ENCODE results near the gene DSCAM. TPM values are rescaled to one million over a fixed set of nuclear protein-coding genes. Genes with fewer than 3 reads are reported as not detected.

Gene DSCAM
- total RNA-seq, 1 experiment from 2014 or later: not detected

DNA sequence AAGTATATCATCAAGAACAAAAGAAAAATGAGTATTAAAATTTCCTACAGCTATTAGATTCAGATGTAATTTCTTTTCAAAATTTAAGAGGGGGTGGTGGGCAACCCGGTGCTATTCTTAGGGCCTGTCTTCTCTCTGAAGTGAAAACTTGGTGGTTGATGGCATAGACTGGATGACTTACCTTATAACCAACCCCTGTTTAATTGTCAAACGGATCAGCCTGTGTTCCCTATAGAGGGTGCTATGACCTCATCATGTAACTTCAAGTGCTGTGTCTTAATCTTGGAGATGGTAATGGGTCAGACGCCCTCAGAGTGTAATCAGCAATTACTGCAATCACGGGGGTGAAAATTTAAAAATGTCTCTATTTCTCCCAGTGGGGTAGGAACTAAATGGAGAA, 803.5 kb downstream of the DSCAM start:
- DNase-seq (ENCODE audit: low read depth, low spot score) (no peak), ATAC-seq (no peak)
- no peaks in the 10 kb centered on the region for H3K36me3 ChIP-seq (ENCODE audit: control insufficient read depth in 1 of 2, insufficient read depth in 2 of 2, low read length in 2 of 2)
- no peaks in the 10 kb centered on the region for H3K9me2 ChIP-seq (ENCODE audit: insufficient read depth)
- RAD21 ChIA-PET (ENCODE audit: low non-redundant PET in 1 of 2, low total read pairs in 2 of 2, uncharacterized antibody in 2 of 2, unreplicated experiment in 2 of 2): no interaction called here
- no peaks in the 10 kb centered on the region for H3K79me2 ChIP-seq (ENCODE audit: insufficient read depth, low read length)
- intact Hi-C loops (cut with micrococcal nuclease): no loop called here
- H3K4me3 ChIP-seq (replicated peaks in 1 of 2; ENCODE audit: low read depth in 1 of 2, low read length in 2 of 2): no peak overlapping the region
- H3K9me3 ChIP-seq (ENCODE audit: control insufficient read depth in 1 of 2, insufficient read depth in 1 of 2, low read depth in 1 of 2, low read length in 2 of 2): peaks cover 0 to 29% of the 10 kb centered on the region in 2 experiments; a peak in 2 of 4 replicates
- H3K9ac ChIP-seq (ENCODE audit: low read length): no peak overlapping the region
- H4K20me1 ChIP-seq (ENCODE audit: insufficient read depth): no peaks in the 10 kb centered on the region
- H3K27ac ChIP-seq (ENCODE audit: low read depth, low read length): no peak overlapping the region
- CTCF ChIA-PET: no interaction called here
- no peak overlapping the region for H3K4me2 ChIP-seq (ENCODE audit: low read length)
- no peaks in the 10 kb centered on the region for H3K27me3 ChIP-seq (ENCODE audit: insufficient read depth, low read length)
- BruUV-seq (replicated peaks): no TSS peak
- POLR2A ChIA-PET: no interaction called here
- TF ChIP-seq POLR2AphosphoS5 (IDR thresholded peaks at IDR 0.05; ENCODE audit: low read depth, low read length) (no peak), REST (IDR thresholded peaks at IDR 0.05; ENCODE audit: low read depth) (no peak), RAD21 (IDR thresholded peaks at IDR 0.05; ENCODE audit: low read depth) (no peak), CEBPB (IDR thresholded peaks at IDR 0.05; ENCODE audit: low read depth) (no peak), CBX3 (IDR thresholded peaks at IDR 0.05; ENCODE audit: low read depth) (no peak), YY1 (IDR thresholded peaks at IDR 0.05; ENCODE audit: extremely low read depth, insufficient replicate concordance, low read depth, low read length) (no peak), EGR1 (IDR thresholded peaks at IDR 0.05; ENCODE audit: low read depth) (no peak), EZH2phosphoT487 (IDR thresholded peaks at IDR 0.05; ENCODE audit: borderline replicate concordance) (no peak), ZFX (IDR thresholded peaks at IDR 0.05) (no peak), SIN3A (IDR thresholded peaks at IDR 0.05; ENCODE audit: low read depth) (no peak), SRF (IDR thresholded peaks at IDR 0.05; ENCODE audit: low read depth) (no peak), TCF7L2 (IDR thresholded peaks at IDR 0.05; ENCODE audit: borderline replicate concordance, extremely low read depth, insufficient read depth, insufficient read length) (no peak)
- TF ChIP-seq, protein P1, sequence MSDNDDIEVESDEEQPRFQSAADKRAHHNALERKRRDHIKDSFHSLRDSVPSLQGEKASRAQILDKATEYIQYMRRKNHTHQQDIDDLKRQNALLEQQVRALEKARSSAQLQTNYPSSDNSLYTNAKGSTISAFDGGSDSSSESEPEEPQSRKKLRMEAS (IDR thresholded peaks at IDR 0.05): no peak
- TF ChIP-seq, protein P2, sequence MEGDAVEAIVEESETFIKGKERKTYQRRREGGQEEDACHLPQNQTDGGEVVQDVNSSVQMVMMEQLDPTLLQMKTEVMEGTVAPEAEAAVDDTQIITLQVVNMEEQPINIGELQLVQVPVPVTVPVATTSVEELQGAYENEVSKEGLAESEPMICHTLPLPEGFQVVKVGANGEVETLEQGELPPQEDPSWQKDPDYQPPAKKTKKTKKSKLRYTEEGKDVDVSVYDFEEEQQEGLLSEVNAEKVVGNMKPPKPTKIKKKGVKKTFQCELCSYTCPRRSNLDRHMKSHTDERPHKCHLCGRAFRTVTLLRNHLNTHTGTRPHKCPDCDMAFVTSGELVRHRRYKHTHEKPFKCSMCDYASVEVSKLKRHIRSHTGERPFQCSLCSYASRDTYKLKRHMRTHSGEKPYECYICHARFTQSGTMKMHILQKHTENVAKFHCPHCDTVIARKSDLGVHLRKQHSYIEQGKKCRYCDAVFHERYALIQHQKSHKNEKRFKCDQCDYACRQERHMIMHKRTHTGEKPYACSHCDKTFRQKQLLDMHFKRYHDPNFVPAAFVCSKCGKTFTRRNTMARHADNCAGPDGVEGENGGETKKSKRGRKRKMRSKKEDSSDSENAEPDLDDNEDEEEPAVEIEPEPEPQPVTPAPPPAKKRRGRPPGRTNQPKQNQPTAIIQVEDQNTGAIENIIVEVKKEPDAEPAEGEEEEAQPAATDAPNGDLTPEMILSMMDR (IDR thresholded peaks at IDR 0.05 in 2 of 3, conservative IDR thresholded peaks at IDR 0.05 in 1 of 3; ENCODE audit: borderline replicate concordance in 1 of 3, insufficient read depth in 1 of 3, low read depth in 2 of 3, low read length in 2 of 3): no peak
- TF ChIP-seq, protein P3, sequence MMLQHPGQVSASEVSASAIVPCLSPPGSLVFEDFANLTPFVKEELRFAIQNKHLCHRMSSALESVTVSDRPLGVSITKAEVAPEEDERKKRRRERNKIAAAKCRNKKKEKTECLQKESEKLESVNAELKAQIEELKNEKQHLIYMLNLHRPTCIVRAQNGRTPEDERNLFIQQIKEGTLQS (IDR thresholded peaks at IDR 0.05): no peak
- no peaks in the 10 kb centered on the region for H3K4me1 ChIP-seq (ENCODE audit: control insufficient read depth in 1 of 2, insufficient read depth in 2 of 2, low read length in 2 of 2)
- no peak overlapping the region for H2AFZ ChIP-seq (ENCODE audit: low read depth, low read length, poor library complexity, severe bottlenecking)

All from HCT116 (cell line).